ENCODE measurements around the gene SEC14L1.

Gene SEC14L1

DNA sequence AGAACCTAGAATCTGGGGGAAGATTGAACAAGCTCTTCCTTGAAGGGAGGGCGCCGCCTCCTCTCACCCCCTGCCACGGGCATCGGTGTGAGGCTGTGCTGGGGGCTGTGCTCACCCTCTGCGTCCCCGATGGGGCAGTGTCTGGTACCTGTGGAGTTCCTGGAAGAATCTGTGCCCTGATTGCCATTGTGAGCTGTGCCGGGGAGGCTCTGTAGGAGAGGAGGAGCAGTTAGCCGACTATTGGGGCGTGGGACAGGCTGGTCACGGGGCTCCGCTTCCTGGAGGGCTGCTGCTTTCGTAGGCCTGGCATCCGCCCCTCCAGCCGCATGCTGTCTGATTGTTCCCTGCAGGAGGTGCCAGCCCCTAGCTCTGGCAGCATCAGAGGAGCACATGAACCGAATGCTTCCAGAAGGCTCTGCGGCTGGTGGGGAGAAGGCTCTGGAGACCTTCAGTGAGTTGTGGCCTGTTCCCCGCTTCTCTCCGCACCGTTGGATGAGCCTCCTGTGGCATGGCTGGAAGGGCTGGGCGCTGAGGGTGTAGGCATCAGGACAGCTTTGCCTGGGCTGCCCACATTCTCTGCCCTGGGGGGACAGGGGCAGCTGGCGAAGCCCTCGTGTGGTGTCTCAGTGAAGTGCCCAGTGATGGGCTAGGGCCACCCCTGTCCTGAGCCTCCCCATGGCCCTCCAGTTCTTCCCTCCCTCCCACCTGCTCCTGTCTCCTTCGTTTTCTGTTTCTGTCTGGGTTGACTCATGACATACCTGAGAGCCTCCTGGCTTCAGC is 86.9 kb downstream of the SEC14L1 start:
- TF ChIP-seq Cebpa-rat (IDR thresholded peaks at IDR 0.05) = no peak

DNA sequence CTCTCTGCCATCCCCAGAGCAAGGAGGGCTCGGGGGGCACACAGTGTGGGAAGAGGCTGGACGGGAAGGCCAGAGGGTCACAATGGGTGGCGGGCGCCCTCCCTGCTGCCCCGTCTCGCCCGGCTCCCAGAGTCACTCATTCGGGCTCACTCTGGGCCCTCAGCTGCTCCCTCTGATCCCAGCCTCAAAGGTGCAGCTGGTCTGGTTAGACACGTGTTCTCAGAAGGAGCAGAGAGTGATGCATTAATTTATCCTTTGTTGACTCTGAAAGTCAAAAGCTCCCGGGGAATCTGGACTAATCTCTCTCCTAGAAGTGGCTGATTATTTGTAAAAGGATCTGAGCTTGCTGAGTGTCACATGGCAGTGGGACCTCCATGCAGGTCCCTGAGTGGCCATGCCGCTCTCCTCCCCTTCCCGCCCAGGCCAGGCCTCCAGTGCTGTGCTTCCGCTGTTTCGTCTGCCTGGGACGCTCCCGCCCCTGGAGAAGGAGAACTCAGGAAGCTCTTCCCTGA is 87.5 kb downstream of the SEC14L1 start:
- peaks cover 13 to 41% (median 22%) of the 10 kb centered on the region in 10 experiments for H3K4me1 ChIP-seq
- H3K4me3 ChIP-seq = no peak overlapping the region
- no peaks in the 10 kb centered on the region for H3K27me3 ChIP-seq
- peak overlapping the region in 3 of 11 experiments; percentile 9 to 47 (median 30); a peak in 2 of 22 replicates for H3K27ac ChIP-seq
- H3K9ac ChIP-seq = peak overlapping the region in 2 of 11 experiments; percentile 49 to 62; a peak in 4 of 22 replicates
- peaks cover 15 to 53% (median 22%) of the 10 kb centered on the region in 11 experiments for H3K9me3 ChIP-seq (replicated peaks in 1 of 11)
- peaks cover 0 to 19% (median 0%) of the 10 kb centered on the region in 11 experiments; a peak in 3 of 22 replicates for H3K36me3 ChIP-seq
- H4K20me1 ChIP-seq = no peaks in the 10 kb centered on the region
- TF ChIP-seq Cebpa-rat (IDR thresholded peaks at IDR 0.05) = no peak
- H3K4me2 ChIP-seq = peak overlapping the region; percentile 42 to 83 (median 64)

More for the DNA sequence above, 86.9 kb downstream of the SEC14L1 start:
- peak overlapping the region; percentile 42 to 83 (median 64) for H3K4me2 ChIP-seq
- no peaks in the 10 kb centered on the region for H3K27me3 ChIP-seq
- H3K9ac ChIP-seq = peak overlapping the region in 8 of 11 experiments; percentile 33 to 62 (median 46); a peak in 12 of 22 replicates
- peaks cover 15 to 47% (median 22%) of the 10 kb centered on the region in 11 experiments for H3K9me3 ChIP-seq (replicated peaks in 1 of 11)
- H3K4me1 ChIP-seq = peaks cover 13 to 35% (median 21%) of the 10 kb centered on the region in 10 experiments
- peak overlapping the region in 1 of 10 experiments; percentile 18; a peak in 1 of 20 replicates for H3K4me3 ChIP-seq
- H4K20me1 ChIP-seq = no peaks in the 10 kb centered on the region
- H3K27ac ChIP-seq = peak overlapping the region in 10 of 11 experiments; percentile 9 to 54 (median 28); a peak in 12 of 22 replicates
- H3K36me3 ChIP-seq = peaks cover 0 to 19% (median 0%) of the 10 kb centered on the region in 11 experiments; a peak in 3 of 22 replicates

DNA sequence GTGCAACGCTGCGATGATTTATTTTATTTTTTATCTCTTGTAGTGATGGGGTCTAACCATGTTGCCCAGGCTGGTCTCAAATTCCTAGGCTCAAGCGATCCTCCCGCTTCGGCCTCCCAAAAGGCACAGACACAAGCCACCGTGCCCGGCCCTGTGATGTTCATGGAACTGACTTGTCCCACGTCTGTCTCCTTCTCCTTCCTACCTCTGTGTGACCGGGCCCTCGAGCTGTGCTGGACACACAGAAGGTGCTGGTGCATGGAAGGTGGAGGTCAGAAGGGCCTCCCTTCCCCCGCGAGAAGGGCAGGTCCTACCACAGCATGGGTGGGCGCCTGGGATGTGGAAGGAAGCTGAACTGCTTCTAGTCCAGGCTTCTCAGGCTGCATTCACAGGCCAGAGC is 88.0 kb downstream of the SEC14L1 start:
- H3K4me2 ChIP-seq = peak overlapping the region in 3 of 11 experiments; percentile 42 to 80 (median 51); a peak in 5 of 22 replicates
- H3K4me1 ChIP-seq = peaks cover 18 to 46% (median 27%) of the 10 kb centered on the region in 10 experiments
- H3K27ac ChIP-seq = no peak overlapping the region
- TF ChIP-seq Cebpa-rat (IDR thresholded peaks at IDR 0.05) = no peak
- no peaks in the 10 kb centered on the region for H3K27me3 ChIP-seq
- no peak overlapping the region for H3K4me3 ChIP-seq
- H3K9ac ChIP-seq = no peak overlapping the region
- no peaks in the 10 kb centered on the region for H4K20me1 ChIP-seq
- peaks cover 0 to 15% (median 0%) of the 10 kb centered on the region in 11 experiments; a peak in 4 of 22 replicates for H3K36me3 ChIP-seq
- peaks cover 15 to 55% (median 24%) of the 10 kb centered on the region in 11 experiments for H3K9me3 ChIP-seq (replicated peaks in 1 of 11)

DNA sequence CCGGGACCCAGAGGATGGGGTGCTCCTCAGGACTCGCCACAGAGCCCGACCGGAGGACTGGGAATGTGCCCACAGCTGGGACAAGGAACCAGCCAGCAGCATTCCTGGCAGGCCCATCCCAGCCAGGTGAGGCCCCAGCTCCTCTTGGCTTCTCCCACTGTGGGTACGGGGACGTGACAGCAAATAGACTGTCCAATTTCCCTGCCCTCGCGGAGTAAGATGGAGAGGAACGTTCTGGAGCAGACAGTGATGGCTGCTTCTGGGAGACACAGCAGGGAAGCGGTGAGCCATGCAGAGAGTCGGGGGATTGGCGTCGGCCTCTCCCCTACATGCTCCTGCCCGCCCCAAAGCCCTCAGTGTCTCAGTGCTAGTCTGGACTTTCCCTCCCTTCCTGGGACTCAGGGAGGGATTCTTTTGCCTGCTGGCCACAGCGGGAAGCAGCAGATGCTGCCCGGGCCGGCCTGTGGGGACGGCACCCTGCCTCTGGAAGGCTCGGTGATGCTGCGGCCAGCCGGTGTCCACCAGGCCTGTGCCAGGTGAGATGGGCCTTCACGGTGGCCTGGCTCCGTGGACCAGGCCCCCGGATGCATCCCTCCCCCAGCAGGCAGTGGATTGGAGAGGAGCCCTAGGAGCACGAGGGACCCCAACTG is 89.1 kb downstream of the SEC14L1 start:
- Histone ChIP-seq H3K36me3 (peaks cover 0 to 10% (median 0%) of the 10 kb centered on the region in 11 experiments; a peak in 2 of 22 replicates), H3K27ac (no peak overlapping the region), H3K9ac (no peak overlapping the region), H3K4me1 (peaks cover 29 to 57% (median 38%) of the 10 kb centered on the region in 10 experiments), H4K20me1 (no peaks in the 10 kb centered on the region), H3K4me3 (no peak overlapping the region), H3K27me3 (no peaks in the 10 kb centered on the region), H3K4me2 (peak overlapping the region in 1 of 11 experiments; percentile 17; a peak in 2 of 22 replicates), H3K9me3 (replicated peaks in 1 of 11) (peaks cover 10 to 45% (median 17%) of the 10 kb centered on the region in 11 experiments)
- no peak for TF ChIP-seq Cebpa-rat (IDR thresholded peaks at IDR 0.05)

DNA sequence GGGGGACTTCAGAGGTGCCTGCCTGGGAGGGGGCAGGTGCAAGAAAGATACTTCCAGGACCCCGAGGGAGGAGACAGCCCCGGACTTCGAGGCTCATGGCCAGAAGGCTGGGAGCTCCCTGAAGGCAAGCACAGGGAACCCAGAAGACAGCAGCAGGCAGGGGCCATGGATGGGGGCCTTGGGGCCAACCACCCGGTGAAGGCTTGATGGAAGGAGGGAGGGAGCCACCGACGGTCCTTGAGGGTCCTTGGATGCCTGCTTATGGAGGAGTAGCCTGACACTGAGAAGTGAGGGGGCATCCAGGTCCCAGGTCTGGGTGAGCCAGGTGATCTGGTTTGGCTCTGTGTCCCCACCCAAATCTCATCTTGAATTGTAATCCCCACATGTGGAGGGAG is 89.7 kb downstream of the SEC14L1 start:
- H3K27me3 ChIP-seq = no peaks in the 10 kb centered on the region
- peaks cover 34 to 61% (median 43%) of the 10 kb centered on the region in 10 experiments for H3K4me1 ChIP-seq
- peak overlapping the region in 2 of 11 experiments; percentile 16 to 17; a peak in 2 of 22 replicates for H3K4me2 ChIP-seq
- no peak overlapping the region for H3K4me3 ChIP-seq
- peaks cover 0 to 8% (median 0%) of the 10 kb centered on the region in 11 experiments; a peak in 1 of 22 replicates for H3K36me3 ChIP-seq
- H3K27ac ChIP-seq = no peak overlapping the region
- H4K20me1 ChIP-seq = no peaks in the 10 kb centered on the region
- no peak for TF ChIP-seq Cebpa-rat (IDR thresholded peaks at IDR 0.05)
- H3K9ac ChIP-seq = no peak overlapping the region
- peaks cover 5 to 40% (median 12%) of the 10 kb centered on the region in 11 experiments for H3K9me3 ChIP-seq (replicated peaks in 1 of 11)

DNA sequence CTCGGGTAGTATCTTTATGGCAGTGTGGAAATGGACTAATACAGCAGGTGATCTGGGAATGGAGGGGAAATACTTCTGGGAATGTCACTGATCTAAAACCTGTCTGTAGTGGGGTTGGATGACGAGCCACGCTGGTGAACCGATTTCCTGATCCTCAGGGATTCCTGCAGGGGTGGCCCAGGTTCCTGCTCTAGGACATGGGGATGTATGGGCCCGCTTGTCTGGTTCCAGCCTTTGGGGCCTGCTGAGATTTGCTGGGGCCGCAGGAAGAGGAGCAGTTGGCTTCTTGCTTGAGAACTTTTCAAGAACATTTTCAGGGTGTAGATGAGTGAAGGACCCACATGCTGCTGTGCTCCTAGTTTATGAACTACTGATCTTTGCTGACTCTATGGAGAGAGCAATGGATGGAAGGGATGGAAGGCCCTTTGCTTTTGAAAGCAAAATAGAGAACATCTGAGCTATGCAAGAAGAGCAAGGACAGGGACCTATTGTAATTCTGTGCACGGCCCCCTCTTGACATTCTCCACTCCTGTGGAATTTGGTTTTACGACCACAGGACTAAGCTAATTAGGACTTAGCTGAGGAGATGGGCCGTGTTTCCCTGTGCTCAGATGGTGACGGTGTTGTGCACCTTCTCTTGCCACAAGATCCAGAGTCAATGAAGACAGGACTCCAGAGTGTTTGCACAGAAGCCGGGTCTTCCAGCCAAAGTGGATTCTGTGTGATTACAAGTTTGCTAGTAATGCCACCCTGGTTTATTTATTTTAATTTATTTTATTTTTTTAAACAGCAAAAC is 90.5 kb downstream of the SEC14L1 start:
- H3K4me3 ChIP-seq = no peak overlapping the region
- 0 out of 22 replicates have a peak overlapping the region, but pooled peaks of 1 of the 11 experiments have one; percentile 16 for H3K4me2 ChIP-seq
- no peak overlapping the region for H3K27ac ChIP-seq
- peaks cover 0 to 31% (median 6%) of the 10 kb centered on the region in 11 experiments; a peak in 13 of 22 replicates for H3K9me3 ChIP-seq (replicated peaks in 1 of 11)
- H3K27me3 ChIP-seq = no peaks in the 10 kb centered on the region
- peaks cover 42 to 66% (median 51%) of the 10 kb centered on the region in 10 experiments for H3K4me1 ChIP-seq
- H3K9ac ChIP-seq = no peak overlapping the region
- TF ChIP-seq Cebpa-rat (IDR thresholded peaks at IDR 0.05) = no peak
- H4K20me1 ChIP-seq = no peaks in the 10 kb centered on the region
- peaks cover 0 to 3% (median 0%) of the 10 kb centered on the region in 11 experiments; a peak in 1 of 22 replicates for H3K36me3 ChIP-seq

DNA sequence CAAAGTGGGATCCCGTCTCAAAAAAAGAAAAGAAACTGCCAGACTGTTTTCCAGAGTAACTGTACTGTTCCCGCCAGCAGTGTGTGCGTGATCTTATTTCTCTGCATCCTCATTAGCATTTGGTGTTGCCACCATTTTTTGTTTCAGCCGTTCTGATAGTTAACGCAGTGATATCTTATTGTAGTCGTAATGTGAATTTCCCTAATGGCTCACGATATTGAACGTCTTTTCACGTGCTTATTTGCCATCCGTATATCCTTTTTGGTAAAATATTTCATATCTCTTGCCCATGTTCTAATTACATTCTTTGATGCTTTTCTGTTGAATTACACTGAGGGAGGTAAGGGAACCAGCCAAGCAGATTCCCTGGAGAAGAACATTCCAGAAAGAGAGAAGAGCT is 92.4 kb downstream of the SEC14L1 start:
- no peak for TF ChIP-seq Cebpa-rat (IDR thresholded peaks at IDR 0.05)
- H3K9ac ChIP-seq = no peak overlapping the region

More for the DNA sequence above, 92.4 kb downstream of the SEC14L1 start:
- Histone ChIP-seq H3K27ac (peak overlapping the region in 7 of 11 experiments; percentile 59 to 95 (median 83); a peak in 11 of 22 replicates), H3K4me3 (no peak overlapping the region), H3K36me3 (peaks cover 0 to 3% (median 0%) of the 10 kb centered on the region in 11 experiments; a peak in 1 of 22 replicates), H3K4me2 (peak overlapping the region in 8 of 11 experiments; percentile 1 to 93 (median 86); a peak in 9 of 22 replicates), H3K27me3 (no peaks in the 10 kb centered on the region), H4K20me1 (no peaks in the 10 kb centered on the region), H3K4me1 (peaks cover 41 to 66% (median 48%) of the 10 kb centered on the region in 10 experiments), H3K9me3 (replicated peaks in 1 of 11) (peaks cover 9 to 40% (median 19%) of the 10 kb centered on the region in 11 experiments; a peak in 20 of 22 replicates)

Measured in BLaER1 treated with 17β-estradiol and CSF1 and Interleukin-3, amounts not matched to agents 10 nM and 100 nM (cell line).